AG09319 (cell line): ENCODE data around the gene HMGB3.
"Not testable (repeated sequence)": the region's sequence is repeated elsewhere in the genome, so short reads cannot be mapped to it uniquely, and the experiment has no call there.

Experiments
- DNase-seq: peaks from one replicate; pipeline ENCODE4 v3.0.0-alpha.2; 2010; ENCODE audit warnings: low read depth; ENCODE audit errors: extremely low read depth
- TF ChIP-seq, protein P1 (sequence below): IDR thresholded peaks from 2 replicates; pipeline ENCODE4 v1.5.1; 2011; ENCODE audit warnings: low read depth, mild to moderate bottlenecking, inconsistent platforms, low read length, moderate library complexity

HMGB3 gene

DNA sequence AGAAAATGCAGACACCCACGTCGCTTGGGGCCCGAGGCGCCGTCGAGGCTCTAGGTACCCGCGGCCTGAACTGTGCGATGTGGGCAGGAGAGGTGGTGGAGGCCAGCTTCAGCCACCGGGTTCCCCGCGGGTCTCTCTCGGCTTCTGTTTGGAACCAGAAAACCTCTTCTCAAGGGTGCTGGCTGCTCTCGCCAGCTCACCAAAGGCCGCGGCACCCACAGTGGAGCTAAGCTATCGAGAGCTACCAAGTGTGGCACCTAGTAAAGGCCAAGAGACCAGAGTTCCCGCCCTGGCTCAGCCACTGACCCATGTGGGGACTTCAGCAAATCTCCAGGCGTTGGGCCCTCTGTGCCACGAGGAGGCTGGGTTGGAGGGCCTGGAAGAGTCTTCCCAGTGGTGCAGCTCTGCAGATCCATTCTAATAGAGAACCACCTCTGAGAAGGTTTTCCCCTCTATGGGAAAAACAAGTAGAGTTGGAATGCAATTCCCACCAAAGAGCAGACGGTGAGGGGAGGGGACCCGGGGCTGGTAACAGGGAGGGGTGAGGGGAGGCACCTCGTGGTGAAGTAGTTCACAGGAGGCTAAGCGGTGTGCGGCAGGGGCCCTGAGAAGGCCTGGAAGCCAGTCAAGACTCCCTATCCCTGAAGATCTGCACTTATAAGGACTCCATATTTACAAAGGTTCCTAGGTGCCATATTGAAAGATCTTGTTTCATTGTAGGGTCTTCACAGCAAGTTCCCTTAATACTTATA is 5.5 kb upstream of the HMGB3 start:
- TF ChIP-seq, protein P1, sequence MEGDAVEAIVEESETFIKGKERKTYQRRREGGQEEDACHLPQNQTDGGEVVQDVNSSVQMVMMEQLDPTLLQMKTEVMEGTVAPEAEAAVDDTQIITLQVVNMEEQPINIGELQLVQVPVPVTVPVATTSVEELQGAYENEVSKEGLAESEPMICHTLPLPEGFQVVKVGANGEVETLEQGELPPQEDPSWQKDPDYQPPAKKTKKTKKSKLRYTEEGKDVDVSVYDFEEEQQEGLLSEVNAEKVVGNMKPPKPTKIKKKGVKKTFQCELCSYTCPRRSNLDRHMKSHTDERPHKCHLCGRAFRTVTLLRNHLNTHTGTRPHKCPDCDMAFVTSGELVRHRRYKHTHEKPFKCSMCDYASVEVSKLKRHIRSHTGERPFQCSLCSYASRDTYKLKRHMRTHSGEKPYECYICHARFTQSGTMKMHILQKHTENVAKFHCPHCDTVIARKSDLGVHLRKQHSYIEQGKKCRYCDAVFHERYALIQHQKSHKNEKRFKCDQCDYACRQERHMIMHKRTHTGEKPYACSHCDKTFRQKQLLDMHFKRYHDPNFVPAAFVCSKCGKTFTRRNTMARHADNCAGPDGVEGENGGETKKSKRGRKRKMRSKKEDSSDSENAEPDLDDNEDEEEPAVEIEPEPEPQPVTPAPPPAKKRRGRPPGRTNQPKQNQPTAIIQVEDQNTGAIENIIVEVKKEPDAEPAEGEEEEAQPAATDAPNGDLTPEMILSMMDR: no peak
- no peak for DNase-seq

DNA sequence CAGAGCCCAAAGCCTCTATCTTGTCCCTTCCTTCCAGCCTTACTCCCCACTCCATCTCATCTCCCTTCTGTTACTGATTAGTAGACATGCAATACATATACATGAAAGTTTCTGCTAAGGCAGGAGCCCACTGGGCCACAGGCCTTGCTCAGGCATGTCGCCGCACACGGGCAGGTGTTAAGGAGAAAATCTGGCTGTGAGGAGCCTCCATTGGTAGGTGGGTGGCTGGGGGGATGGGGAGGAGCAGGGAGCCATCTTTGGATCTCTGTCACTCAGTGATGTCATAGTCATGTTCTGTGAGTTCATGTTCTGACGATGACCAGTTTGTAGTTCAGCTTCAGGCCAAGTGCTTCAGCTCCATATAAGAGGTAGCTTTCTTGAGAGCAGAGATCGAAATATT is 2.9 kb upstream of the HMGB3 start:
- TF ChIP-seq, protein P1: no peak
- no peak for DNase-seq

DNA sequence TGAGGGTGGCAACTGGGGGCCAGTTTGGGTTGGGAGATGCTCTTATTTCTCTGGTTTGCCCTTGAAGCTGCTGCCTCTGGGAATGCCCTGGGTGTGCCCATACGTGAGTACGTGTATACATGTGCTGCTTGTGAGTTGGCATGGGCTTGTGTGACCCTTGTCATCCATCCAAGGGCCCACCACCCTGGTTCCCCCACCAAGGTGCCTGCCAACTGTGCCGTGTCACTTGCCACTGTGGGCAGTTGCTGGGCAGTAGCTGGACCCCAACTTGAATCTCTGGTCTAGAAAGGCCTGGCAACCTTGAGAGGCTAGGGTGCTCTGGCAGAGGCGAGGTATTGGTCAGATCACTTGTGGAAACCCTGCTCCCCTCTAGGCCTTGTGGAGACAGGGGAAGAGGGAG is 2.4 kb upstream of the HMGB3 start:
- no peak for DNase-seq
- TF ChIP-seq, protein P1: no peak

DNA sequence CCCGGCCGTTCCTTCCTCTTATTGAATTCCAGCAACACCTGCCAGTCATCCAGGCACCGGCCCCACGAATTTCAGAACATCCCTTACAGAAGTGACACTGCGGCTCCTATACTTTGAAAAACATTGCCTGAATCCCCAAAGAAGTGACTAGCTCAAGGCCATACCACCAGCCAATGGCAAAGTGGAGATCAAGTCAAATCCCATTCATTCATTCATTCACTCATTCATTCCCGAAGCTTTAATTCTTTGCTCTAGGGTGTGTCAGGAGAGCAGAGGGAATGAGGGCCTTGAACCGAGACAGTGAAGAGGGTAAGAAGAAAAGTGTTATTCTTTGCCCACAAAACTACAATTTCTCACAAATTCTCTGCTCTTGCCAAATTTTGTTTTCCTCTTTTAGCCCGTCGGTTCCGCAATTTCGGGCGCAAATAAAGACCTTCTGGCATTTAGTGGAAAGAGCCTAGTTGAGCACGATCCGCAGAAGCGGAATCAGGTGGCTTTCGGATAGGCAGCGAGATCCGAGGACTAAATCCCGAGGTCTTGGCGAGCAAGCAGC is 824 bp upstream of the HMGB3 start:
- TF ChIP-seq, protein P1: no peak
- DNase-seq: no peak

DNA sequence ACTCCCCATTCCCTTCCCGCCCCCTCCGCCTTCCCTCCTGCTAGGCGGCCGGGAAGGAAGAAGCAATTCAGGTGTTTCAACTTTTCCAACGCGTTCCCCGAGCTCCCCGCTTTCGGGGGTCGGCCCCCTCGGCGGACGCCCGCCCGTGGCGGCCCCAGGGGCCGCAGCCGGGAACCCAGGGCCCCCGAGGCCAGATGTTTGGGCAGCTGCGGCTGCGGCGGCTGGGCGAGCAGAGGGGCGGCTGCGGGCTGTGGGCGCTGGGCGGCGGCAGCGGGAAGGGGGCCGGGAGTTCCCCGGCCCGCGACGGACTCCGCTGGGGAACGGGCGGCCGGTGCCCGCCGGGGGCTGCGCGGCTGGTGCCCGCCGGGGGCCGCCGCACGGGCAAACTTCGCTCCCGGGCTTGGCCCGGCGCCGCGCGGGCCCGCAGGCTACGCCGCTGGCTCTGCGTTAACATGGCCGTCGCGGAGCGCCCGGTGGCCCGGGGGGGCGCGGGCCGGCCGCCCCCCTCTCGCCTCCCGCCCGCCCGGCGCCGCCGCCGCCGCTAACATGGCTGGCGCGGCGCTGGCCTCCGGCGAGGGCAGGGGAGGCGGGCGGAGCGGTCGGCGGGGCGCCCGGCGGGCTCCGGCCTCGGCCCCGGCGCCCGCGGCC is 510 bp downstream of the HMGB3 start:
- no peak for DNase-seq

DNA sequence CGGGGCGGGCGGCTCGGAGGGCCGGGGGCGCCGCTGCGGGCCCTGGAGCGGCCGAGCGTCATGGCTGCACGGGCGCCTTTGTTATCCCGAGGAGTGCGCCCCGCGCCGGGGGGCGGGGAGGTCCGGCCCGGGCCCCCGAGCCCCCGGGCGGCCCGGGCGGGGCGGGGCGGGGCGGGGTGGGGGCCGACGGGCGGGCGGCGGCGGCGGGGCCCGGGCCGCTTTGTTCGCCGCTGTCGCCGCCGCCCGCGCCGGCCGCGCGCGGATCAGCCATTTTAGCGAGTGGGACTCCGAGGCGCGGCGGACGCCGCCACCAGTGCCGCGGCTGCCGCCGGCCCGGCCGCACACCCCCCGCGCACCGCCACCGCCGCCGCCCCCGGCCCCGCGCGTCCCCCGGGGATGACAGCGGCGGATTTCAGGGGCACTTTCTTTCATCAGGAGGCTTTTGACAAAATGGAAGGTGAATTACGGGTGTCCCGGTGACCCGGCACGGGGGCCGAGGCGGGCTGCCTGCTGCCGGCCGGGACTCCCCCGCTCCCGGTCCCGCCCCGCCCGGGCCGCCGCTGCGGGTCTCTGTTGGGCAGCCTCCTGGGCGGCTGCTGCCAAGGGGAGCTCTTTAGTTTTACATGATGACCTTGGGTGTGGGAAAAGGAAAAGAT is 1.2 kb downstream of the HMGB3 start:
- no peak for DNase-seq
- TF ChIP-seq, protein P1: no peak

More for the DNA sequence above, 510 bp downstream of the HMGB3 start:
- TF ChIP-seq, protein P1: no peak

DNA sequence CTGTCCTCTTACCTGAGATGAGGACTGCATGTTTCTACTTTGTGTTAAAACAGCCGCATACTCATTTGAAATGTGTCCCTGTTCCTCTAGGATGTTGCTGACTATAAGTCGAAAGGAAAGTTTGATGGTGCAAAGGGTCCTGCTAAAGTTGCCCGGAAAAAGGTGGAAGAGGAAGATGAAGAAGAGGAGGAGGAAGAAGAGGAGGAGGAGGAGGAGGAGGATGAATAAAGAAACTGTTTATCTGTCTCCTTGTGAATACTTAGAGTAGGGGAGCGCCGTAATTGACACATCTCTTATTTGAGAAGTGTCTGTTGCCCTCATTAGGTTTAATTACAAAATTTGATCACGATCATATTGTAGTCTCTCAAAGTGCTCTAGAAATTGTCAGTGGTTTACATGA is 4.6 kb downstream of the HMGB3 start:
- not testable (repeated sequence) for DNase-seq
